Activated CD4-positive, alpha-beta T cell treated with anti-CD3 and anti-CD28 coated beads, Interleukin-2, amount 50 U/mL, for 4 hours (primary cell): ENCODE results near the gene CYP4F11.
"Not testable (repeated sequence)": the region's sequence is repeated elsewhere in the genome, so short reads cannot be mapped to it uniquely, and the experiment has no call there.

Experiments
- DNase-seq, 2 experiments: peaks; one replicate each; pipeline ENCODE4 v3.0.0-alpha.2; 2020

CYP4F11 gene

GRCh38 chr19:15874821-15875474 lies 59.4 kb downstream of the CYP4F11 start:
- no peak for DNase-seq

GRCh38 chr19:15873771-15874170 lies 60.6 kb downstream of the CYP4F11 start:
- DNase-seq: not testable (repeated sequence)

GRCh38 chr19:15871570-15871969 lies 62.8 kb downstream of the CYP4F11 start:
- DNase-seq: no peak

GRCh38 chr19:15869873-15870272 lies 64.5 kb downstream of the CYP4F11 start:
- no peak for DNase-seq

GRCh38 chr19:15869109-15869555 lies 65.2 kb downstream of the CYP4F11 start:
- peak; percentile 33 to 36 for DNase-seq

GRCh38 chr19:15866636-15867035 lies 67.7 kb downstream of the CYP4F11 start:
- no peak for DNase-seq

GRCh38 chr19:15864824-15865223 lies 69.5 kb downstream of the CYP4F11 start:
- no peak for DNase-seq

- no peak for DNase-seq
Measured at GRCh38 chr19:15863272-15863671, 71.1 kb downstream of the CYP4F11 start.

GRCh38 chr19:15862444-15862843 lies 71.9 kb downstream of the CYP4F11 start:
- no peak for DNase-seq
